IPS-15b (cell line): Measurements from ENCODE around the gene NT5C2.

ENCODE experiments used
- H3K27me3 ChIP-seq: one replicate; pipeline ENCODE4 v1.6.1; 2013; ENCODE audit warnings: low read length; ENCODE audit not compliant: control insufficient read depth, insufficient read depth
- H3K36me3 ChIP-seq: one replicate; pipeline ENCODE4 v1.6.1; 2013; ENCODE audit warnings: low read length; ENCODE audit not compliant: control insufficient read depth, insufficient read depth
- H3K4me1 ChIP-seq: one replicate; pipeline ENCODE4 v1.6.1; 2013; ENCODE audit warnings: mild to moderate bottlenecking, low read length; ENCODE audit not compliant: control insufficient read depth, insufficient read depth
- H3K4me3 ChIP-seq: one replicate; pipeline ENCODE4 v1.5.1; 2013; ENCODE audit warnings: low read depth, low read length
- H3K9ac ChIP-seq: one replicate; pipeline ENCODE4 v1.6.1; 2013; ENCODE audit warnings: low read depth, mild to moderate bottlenecking, low read length
- H3K9me3 ChIP-seq: one replicate; pipeline ENCODE4 v1.6.1; 2013; ENCODE audit warnings: mild to moderate bottlenecking, low read length; ENCODE audit not compliant: control insufficient read depth, insufficient read depth

The NT5C2 gene

DNA sequence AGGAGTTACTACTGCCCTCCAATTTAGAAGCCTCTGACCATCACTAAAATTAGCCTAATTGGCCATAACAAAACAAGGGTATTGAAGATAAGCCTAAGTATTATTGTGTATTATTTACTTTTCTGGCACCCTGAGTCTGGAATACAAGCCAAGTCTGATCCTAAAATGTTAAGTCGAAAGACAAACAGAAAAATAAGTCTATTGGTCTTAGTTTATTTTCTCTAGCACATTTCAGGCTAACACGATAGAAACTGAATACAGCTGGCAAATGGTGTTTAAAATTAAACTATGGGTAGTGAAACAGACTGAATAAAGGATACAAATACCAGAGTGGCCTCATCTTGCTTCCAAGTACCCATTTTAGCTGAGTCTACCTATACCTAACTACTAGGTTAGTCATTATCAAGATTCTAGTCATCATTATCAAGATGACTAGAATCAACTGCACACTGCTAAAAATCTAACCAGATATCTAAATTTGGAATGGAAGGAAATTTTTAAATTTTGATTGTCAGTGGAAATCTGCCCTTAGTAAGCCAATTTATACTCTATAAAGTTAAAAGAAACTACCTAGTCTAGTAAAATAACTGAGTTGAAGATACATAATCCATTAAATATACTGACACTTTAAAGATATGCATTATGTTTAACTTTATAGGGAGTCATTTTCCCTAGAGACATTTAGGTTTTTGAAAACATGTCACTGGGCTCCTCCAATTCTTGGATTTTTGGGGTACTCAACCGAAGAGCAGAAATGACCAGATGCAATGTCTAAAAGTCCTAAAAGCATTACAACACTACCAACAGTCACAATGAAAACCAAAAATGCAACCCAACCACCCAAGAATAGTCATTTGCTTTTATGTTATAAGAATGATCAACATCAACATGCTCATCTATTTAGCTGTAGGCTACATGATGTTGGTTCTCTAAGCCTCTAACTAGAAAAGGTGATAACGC is 80.9 kb downstream of the NT5C2 start:
- no peak overlapping the region for H3K9ac ChIP-seq
- peaks cover 9% of the 10 kb centered on the region for H3K4me1 ChIP-seq
- no peaks in the 10 kb centered on the region for H3K9me3 ChIP-seq
- no peaks in the 10 kb centered on the region for H3K36me3 ChIP-seq
- H3K27me3 ChIP-seq, result no peaks in the 10 kb centered on the region
- no peak overlapping the region for H3K4me3 ChIP-seq

DNA sequence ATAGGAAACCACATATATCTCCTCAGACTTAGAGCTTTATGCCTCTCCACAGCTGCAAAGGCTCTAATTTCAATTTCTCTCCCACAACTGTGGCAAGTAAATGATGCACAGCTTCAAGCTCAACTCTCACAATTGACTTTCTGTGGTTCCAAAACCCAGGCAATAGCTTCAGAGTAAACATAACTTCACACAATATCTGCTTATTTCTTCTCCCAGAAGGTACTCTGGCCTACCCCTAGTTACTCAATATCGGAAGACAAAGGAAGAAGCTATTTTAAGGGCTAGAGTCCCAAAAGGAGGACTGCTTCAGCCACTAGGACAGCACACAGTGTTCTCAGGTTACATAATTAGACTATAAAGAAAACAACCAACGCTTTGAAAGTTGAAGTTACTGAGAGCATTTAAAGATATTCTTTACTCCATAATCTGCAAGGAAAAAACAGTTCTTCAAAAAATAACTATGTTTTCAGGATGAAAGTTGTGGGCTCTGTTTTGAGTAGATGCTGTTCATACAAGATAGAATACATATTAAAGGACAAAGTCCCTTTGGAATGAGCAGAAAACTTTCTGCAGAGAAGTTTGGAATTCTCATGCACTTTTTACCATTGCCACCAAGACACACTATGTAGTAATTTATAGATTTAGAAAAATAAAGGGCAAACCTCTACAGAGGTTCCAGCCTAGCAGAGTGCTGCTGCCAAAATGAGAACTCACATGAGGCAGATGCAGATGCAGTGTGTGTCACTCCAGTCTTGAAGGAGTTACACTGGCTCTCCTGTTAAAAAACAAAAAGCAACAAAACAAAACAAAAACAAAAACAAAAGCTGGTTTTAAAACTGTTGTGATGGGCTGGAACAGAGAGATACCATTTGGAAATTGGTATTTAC is 81.8 kb downstream of the NT5C2 start:
- Histone ChIP-seq H3K9me3 (no peaks in the 10 kb centered on the region), H3K4me3 (no peak overlapping the region), H3K9ac (no peak overlapping the region), H3K4me1 (peaks cover 9% of the 10 kb centered on the region), H3K36me3 (no peaks in the 10 kb centered on the region), H3K27me3 (no peaks in the 10 kb centered on the region)

- Histone ChIP-seq H3K27me3 (no peaks in the 10 kb centered on the region), H3K4me3 (no peak overlapping the region), H3K36me3 (no peaks in the 10 kb centered on the region), H3K9ac (no peak overlapping the region), H3K4me1 (peaks cover 9% of the 10 kb centered on the region), H3K9me3 (no peaks in the 10 kb centered on the region)
These were observed 82.7 kb downstream of the NT5C2 start for GRCh38 chr10:103110407-103110806.

DNA sequence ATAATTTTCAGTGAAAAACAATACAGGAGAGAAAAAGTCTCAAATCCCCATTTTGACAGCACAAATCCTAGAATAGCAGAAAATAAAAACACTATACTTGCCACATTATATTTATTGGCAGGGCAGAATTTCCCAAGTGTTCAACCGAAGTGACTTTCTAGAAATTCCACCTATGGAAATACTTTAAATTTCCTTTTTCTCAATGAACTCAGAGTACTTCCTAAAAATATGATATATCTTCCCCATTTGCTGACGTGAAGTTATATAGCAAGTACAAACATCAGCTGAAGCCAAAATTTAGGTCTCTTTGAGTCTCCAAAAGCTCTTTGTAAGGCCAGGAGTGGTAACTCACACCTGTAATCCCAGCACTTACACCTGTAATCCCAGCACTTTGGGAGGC is 83.3 kb downstream of the NT5C2 start:
- no peaks in the 10 kb centered on the region for H3K27me3 ChIP-seq
- no peaks in the 10 kb centered on the region for H3K36me3 ChIP-seq
- H3K9me3 ChIP-seq, result no peaks in the 10 kb centered on the region
- H3K4me3 ChIP-seq, result no peak overlapping the region
- H3K9ac ChIP-seq, result no peak overlapping the region
- peaks cover 9% of the 10 kb centered on the region for H3K4me1 ChIP-seq

DNA sequence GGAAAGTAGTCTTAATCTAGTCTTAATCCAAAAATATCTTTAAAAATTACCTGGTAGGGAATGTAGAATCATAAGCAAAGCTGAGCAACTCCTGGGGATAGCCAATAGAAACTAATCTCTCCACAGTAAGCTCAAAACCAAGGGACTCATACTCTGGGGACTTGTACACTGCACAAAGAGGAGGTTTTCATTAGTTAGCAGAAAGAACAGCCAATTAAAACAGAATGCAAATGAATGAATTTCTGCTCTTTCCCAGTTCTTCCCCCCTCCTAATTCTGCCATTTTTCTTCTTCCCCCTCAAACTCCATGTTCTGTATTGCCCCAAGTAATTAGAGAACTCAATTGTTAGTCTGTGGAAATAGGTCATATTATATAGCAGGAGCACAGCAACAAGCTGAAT is 86.5 kb downstream of the NT5C2 start:
- H3K27me3 ChIP-seq, result no peaks in the 10 kb centered on the region
- H3K4me1 ChIP-seq, result peaks cover 8% of the 10 kb centered on the region
- H3K4me3 ChIP-seq, result no peak overlapping the region
- H3K9me3 ChIP-seq, result no peaks in the 10 kb centered on the region
- H3K9ac ChIP-seq, result no peak overlapping the region
- peaks cover 3% of the 10 kb centered on the region for H3K36me3 ChIP-seq

DNA sequence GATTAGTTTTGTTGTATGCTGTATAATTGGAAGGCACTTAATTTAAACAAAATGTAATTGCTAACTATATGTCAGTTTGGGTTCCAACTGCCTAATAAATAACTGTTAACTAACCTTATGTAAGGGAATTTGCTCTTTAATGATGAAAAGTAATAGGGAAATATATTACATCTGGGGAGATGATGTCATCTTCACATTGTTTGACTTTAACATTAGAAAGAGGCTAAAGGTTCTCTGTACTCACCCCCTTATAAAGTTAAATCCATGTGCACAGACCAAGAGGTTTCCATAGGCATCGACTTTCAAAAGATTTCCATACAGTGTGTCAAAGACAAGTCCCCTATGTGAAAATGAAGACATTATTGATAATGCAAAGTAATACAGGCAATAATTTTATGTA is 87.6 kb downstream of the NT5C2 start:
- no peaks in the 10 kb centered on the region for H3K9me3 ChIP-seq
- H3K36me3 ChIP-seq, result peaks cover 6% of the 10 kb centered on the region
- no peak overlapping the region for H3K9ac ChIP-seq
- peaks cover 3% of the 10 kb centered on the region for H3K4me1 ChIP-seq
- H3K4me3 ChIP-seq, result no peak overlapping the region
- no peaks in the 10 kb centered on the region for H3K27me3 ChIP-seq

DNA sequence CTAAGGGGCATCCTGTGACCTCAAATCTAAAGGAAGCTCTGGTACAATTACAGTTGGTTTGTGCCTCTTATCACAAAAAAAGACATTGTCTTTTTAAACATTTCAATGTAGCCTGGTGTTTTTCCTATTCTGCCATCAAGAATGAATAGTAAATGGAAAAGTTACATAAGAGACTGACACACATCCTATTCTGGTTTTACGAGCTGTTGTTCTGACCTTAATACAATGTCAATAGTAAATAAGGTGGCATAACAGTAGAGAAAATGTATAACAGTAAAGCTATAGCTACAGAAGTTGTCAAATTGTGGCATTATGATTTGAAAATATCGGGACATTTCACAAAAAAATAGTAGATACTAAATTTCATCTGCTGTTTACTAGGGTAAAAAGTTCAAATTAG is 88.4 kb downstream of the NT5C2 start:
- Histone ChIP-seq H3K27me3 (no peaks in the 10 kb centered on the region), H3K4me1 (peaks cover 3% of the 10 kb centered on the region), H3K9me3 (no peaks in the 10 kb centered on the region), H3K4me3 (no peak overlapping the region), H3K36me3 (peaks cover 9% of the 10 kb centered on the region), H3K9ac (no peak overlapping the region)

DNA sequence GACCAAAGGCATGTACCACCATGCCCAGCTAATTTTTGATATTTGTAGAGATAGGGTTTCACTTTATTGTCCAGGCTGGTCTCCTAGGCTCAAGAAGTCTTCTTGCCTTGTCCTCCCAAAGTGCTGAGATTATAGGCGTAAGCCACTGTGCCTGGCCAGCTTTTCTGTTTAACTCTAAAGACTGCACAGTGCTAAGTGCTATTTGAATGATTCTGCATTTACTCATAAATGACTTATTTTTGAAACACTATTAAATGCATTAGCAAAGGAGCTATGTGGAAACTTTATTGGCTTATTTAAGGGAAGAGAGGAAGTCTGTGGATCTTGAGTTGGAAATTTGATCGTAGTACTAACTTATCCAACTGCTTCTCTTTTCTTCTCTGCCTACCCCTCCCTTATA is 89.1 kb downstream of the NT5C2 start:
- H3K4me3 ChIP-seq, result no peak overlapping the region

GRCh38 chr10:103102195-103102594 is 90.9 kb downstream of the NT5C2 start:
- H3K9ac ChIP-seq, result no peak overlapping the region
- H3K4me3 ChIP-seq, result no peak overlapping the region
- H3K27me3 ChIP-seq, result no peaks in the 10 kb centered on the region
- peaks cover 3% of the 10 kb centered on the region for H3K4me1 ChIP-seq
- peaks cover 9% of the 10 kb centered on the region for H3K36me3 ChIP-seq
- no peaks in the 10 kb centered on the region for H3K9me3 ChIP-seq

More for the DNA sequence above, 89.1 kb downstream of the NT5C2 start:
- peaks cover 3% of the 10 kb centered on the region for H3K4me1 ChIP-seq
- no peak overlapping the region for H3K9ac ChIP-seq
- no peaks in the 10 kb centered on the region for H3K27me3 ChIP-seq
- H3K36me3 ChIP-seq, result peaks cover 9% of the 10 kb centered on the region
- H3K9me3 ChIP-seq, result no peaks in the 10 kb centered on the region

DNA sequence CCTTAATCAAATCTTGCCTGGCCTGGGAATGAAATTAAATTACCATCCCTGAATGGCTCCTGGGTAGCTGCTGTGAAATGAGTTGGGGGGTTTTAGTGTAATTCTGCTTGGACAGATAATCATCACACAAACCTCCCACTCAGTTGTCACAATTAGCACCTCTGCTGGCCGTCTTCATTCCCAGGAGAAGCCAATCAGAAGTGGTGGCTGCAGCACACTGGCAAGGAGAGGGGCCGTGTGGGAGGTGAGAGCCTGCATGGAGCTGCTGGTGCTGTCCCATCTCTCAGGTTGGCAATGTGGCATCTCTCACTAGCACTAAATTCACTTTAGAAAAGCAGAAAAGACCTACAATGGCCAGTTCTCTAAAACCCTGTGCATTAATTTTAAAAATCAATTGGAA is 92.5 kb downstream of the NT5C2 start:
- Histone ChIP-seq H3K4me3 (no peak overlapping the region), H3K9me3 (no peaks in the 10 kb centered on the region), H3K36me3 (peaks cover 9% of the 10 kb centered on the region)

DNA sequence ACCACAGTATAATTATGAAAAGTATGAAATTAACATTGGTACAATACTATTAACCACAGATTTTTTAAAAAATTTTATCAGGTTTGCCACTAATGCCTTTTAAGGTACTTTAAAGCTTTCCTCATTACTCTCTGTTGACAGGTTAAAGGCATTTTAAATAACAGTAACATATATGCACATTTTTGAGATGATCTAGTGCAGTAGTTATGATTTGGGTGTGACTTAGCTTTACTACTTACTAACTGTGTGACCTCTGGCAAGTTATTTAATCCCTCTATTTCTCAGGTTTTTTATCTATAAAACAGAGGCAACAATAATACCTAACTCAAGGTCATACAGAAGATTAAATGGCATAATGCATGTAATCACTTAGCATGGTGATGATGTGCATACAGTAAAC is 94.8 kb downstream of the NT5C2 start:
- no peaks in the 10 kb centered on the region for H3K27me3 ChIP-seq
- peaks cover 9% of the 10 kb centered on the region for H3K36me3 ChIP-seq
- H3K4me3 ChIP-seq, result no peak overlapping the region
- peaks cover 3% of the 10 kb centered on the region for H3K4me1 ChIP-seq
- no peak overlapping the region for H3K9ac ChIP-seq
- H3K9me3 ChIP-seq, result no peaks in the 10 kb centered on the region

More for the DNA sequence above, 92.5 kb downstream of the NT5C2 start:
- Histone ChIP-seq H3K27me3 (no peaks in the 10 kb centered on the region), H3K9ac (no peak overlapping the region), H3K4me1 (peaks cover 3% of the 10 kb centered on the region)
